GM06990 (cell line): Measurements from ENCODE around the gene NPHP3.

Experiments used
- DNase-seq: peaks from one replicate; pipeline ENCODE4 v3.0.0-alpha.2; 2011; ENCODE audit not compliant: insufficient read length; ENCODE audit errors: extremely low read depth
- H3K27me3 ChIP-seq: replicated peaks from 2 replicates; pipeline ENCODE4 v1.6.0; 2011; ENCODE audit warnings: low read length; ENCODE audit not compliant: control insufficient read depth, insufficient read depth
- H3K36me3 ChIP-seq: 2 replicates; pipeline ENCODE4 v1.5.1; 2011; ENCODE audit warnings: low read length; ENCODE audit not compliant: control insufficient read depth, insufficient read depth
- H3K4me3 ChIP-seq: replicated peaks from 2 replicates; pipeline ENCODE4 v1.5.1; 2011; ENCODE audit warnings: low read depth, mild to moderate bottlenecking, control low read depth, low read length
- CTCF ChIP-seq: IDR thresholded peaks from 2 replicates; pipeline ENCODE4 v1.5.1; 2011; ENCODE audit warnings: low read length, control low read depth, mild to moderate bottlenecking, inconsistent platforms; ENCODE audit not compliant: insufficient read depth, poor library complexity, severe bottlenecking

The NPHP3 gene

GRCh38 chr3:132635052-132635451 lies 87.2 kb downstream of the NPHP3 start:
- no peak for TF ChIP-seq CTCF
- H3K36me3 ChIP-seq, result peaks cover 2% of the 10 kb centered on the region; the same call in 1 of the 2 replicates
- no peak for DNase-seq
- no peaks in the 10 kb centered on the region for H3K27me3 ChIP-seq
- H3K4me3 ChIP-seq, result no peak overlapping the region
